ENCODE data around the gene ARF5.

ARF5 gene

DNA sequence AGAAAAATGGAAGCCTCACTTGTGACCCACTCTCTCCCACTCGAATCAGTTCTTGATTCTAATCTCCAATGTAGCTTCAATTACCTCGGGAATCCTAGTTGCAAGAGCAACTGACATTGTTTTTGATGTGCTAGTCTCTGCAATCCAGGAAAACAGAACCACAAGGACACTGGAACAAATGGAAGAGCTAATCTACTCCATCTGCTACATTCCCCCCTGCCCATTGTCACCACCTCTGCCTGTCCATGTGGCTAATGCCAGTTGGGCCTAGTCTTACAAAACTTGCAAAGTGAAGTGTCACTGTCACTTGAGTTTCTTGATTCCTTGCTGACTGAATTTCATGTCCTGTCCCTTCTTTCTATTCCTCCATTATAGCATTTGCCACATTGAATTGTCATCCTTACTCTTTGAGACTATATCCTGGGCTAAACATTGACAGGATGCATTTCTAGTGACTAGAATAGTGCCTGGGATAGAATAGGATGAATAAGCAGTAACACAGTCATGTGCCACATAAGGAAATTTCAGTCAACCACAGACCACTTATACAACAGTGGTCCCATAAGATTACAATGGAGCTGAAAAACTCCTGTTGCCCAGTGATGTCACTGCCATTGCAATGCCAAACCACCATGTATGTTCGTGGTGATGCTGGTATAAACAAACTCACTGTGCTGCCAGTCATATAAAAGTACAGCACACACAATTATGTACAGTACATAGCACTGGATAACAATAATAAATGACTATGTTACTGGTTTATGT is 16.3 kb upstream of the ARF5 start:
- no peaks in the 10 kb centered on the region for H3F3A ChIP-seq (ENCODE audit: insufficient read depth)
- no peak overlapping the region for H3K4me3 ChIP-seq (ENCODE audit: insufficient read depth, low read length, poor library complexity, severe bottlenecking)
- no peaks in the 10 kb centered on the region for H3K9me3 ChIP-seq (ENCODE audit: insufficient read depth, low read length)
- no peak for TF ChIP-seq EZH2phosphoT487 (conservative IDR thresholded peaks at IDR 0.05; ENCODE audit: low read length)
- TF ChIP-seq, protein P1, sequence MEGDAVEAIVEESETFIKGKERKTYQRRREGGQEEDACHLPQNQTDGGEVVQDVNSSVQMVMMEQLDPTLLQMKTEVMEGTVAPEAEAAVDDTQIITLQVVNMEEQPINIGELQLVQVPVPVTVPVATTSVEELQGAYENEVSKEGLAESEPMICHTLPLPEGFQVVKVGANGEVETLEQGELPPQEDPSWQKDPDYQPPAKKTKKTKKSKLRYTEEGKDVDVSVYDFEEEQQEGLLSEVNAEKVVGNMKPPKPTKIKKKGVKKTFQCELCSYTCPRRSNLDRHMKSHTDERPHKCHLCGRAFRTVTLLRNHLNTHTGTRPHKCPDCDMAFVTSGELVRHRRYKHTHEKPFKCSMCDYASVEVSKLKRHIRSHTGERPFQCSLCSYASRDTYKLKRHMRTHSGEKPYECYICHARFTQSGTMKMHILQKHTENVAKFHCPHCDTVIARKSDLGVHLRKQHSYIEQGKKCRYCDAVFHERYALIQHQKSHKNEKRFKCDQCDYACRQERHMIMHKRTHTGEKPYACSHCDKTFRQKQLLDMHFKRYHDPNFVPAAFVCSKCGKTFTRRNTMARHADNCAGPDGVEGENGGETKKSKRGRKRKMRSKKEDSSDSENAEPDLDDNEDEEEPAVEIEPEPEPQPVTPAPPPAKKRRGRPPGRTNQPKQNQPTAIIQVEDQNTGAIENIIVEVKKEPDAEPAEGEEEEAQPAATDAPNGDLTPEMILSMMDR (IDR thresholded peaks at IDR 0.05; ENCODE audit: insufficient read depth, low read length, poor library complexity, severe bottlenecking), result no peak
- H3K9ac ChIP-seq (ENCODE audit: low read length), result no peak overlapping the region
- no peaks in the 10 kb centered on the region for H3K79me2 ChIP-seq (ENCODE audit: insufficient read depth, low read length)
- no peak overlapping the region for H3K4me2 ChIP-seq (ENCODE audit: low read depth, low read length, poor library complexity, severe bottlenecking)
- no peaks in the 10 kb centered on the region for H3K9me2 ChIP-seq (replicated peaks; ENCODE audit: insufficient read depth, low read length)
- H3K27me3 ChIP-seq (ENCODE audit: low read length), result no peaks in the 10 kb centered on the region
- no peaks in the 10 kb centered on the region for H4K20me1 ChIP-seq (ENCODE audit: low read depth, low read length)
- H2AFZ ChIP-seq (ENCODE audit: low read depth, low read length, severe bottlenecking), result no peak overlapping the region
- no peak overlapping the region for H3K27ac ChIP-seq (ENCODE audit: low read depth, low read length)
- no peaks in the 10 kb centered on the region for H3K36me3 ChIP-seq (ENCODE audit: low read length)

DNA sequence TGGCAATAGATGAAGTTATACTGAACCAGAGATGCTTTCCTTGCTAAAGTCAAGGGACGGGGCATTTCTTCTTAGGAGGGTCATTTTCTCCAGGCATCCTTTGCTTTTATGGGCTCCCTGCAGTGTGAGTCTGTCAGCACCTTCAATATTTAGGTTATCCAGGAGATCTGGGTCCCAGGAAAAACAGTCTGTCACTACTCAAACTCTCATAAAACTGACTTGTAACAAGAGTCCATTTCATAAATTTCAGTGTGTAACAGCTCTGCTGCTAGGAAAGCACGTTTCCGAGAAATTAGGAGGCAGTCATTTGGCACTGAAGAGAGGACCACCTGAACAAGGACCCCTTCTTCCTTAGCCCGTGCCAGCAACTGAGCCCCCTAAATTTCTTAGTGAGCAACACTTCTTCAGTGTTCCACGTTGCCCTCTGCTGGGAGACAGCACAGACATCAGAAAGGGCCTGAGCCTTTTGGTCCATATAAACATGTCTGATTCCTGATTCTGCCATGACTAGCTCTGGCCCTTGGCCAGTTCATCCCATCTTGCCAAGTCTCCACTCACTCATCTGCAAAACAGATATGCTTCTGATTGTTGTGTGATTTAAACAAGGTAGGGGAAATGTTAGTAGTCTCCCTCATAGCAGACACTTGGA is 10.1 kb upstream of the ARF5 start:
- Histone ChIP-seq H3K9ac (ENCODE audit: low read length) (no peak overlapping the region), H3K9me3 (ENCODE audit: insufficient read depth, low read length) (no peaks in the 10 kb centered on the region), H3K4me3 (ENCODE audit: insufficient read depth, low read length, poor library complexity, severe bottlenecking) (no peak overlapping the region), H3K27ac (ENCODE audit: low read depth, low read length) (no peak overlapping the region), H3K36me3 (ENCODE audit: low read length) (no peaks in the 10 kb centered on the region), H3K9me2 (replicated peaks; ENCODE audit: insufficient read depth, low read length) (no peaks in the 10 kb centered on the region), H3K79me2 (ENCODE audit: insufficient read depth, low read length) (no peaks in the 10 kb centered on the region; the same call in 1 of the 2 replicates), H2AFZ (ENCODE audit: low read depth, low read length, severe bottlenecking) (no peak overlapping the region), H3F3A (ENCODE audit: insufficient read depth) (no peaks in the 10 kb centered on the region), H3K27me3 (ENCODE audit: low read length) (no peaks in the 10 kb centered on the region), H3K4me2 (ENCODE audit: low read depth, low read length, poor library complexity, severe bottlenecking) (no peak overlapping the region), H4K20me1 (ENCODE audit: low read depth, low read length) (no peaks in the 10 kb centered on the region)
- TF ChIP-seq, protein P1 (IDR thresholded peaks at IDR 0.05; ENCODE audit: insufficient read depth, low read length, poor library complexity, severe bottlenecking), result no peak
- no peak for TF ChIP-seq EZH2phosphoT487 (conservative IDR thresholded peaks at IDR 0.05; ENCODE audit: low read length)

DNA sequence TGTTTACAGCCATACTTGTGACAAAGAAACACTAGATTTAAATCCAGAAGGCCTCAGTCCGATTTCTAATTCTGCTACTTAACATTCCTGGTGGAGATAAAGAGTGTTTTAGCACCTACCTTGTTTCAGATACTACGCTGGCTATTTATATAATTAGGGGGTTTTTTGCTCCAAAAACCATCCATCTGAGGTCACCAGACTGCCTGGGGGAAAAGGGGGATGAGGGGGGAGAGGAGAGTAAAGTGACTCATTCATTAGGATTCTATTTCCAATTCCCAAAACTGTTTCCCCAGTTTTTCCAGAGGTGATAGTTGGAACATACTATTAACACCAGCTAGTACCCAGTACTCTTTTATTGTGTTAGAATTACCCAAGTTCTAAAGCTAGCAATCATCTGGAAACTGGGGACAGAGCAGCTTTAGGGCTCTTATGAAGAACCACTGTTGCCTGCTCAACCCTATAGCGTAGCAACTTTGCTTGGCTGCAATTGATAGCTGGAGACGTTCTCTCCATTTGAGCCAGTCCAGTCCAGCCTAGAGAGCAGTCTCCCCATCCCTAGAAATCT is 9.4 kb upstream of the ARF5 start:
- Histone ChIP-seq H3K4me2 (ENCODE audit: low read depth, low read length, poor library complexity, severe bottlenecking) (no peak overlapping the region), H2AFZ (ENCODE audit: low read depth, low read length, severe bottlenecking) (no peak overlapping the region), H3K9ac (ENCODE audit: low read length) (no peak overlapping the region), H3F3A (ENCODE audit: insufficient read depth) (no peaks in the 10 kb centered on the region), H3K27me3 (ENCODE audit: low read length) (no peaks in the 10 kb centered on the region), H3K9me2 (replicated peaks; ENCODE audit: insufficient read depth, low read length) (no peaks in the 10 kb centered on the region), H3K9me3 (ENCODE audit: insufficient read depth, low read length) (no peaks in the 10 kb centered on the region), H3K36me3 (ENCODE audit: low read length) (no peaks in the 10 kb centered on the region), H3K4me3 (ENCODE audit: insufficient read depth, low read length, poor library complexity, severe bottlenecking) (no peak overlapping the region), H4K20me1 (ENCODE audit: low read depth, low read length) (no peaks in the 10 kb centered on the region), H3K79me2 (ENCODE audit: insufficient read depth, low read length) (peaks cover 4% of the 10 kb centered on the region), H3K27ac (ENCODE audit: low read depth, low read length) (no peak overlapping the region)
- TF ChIP-seq, protein P1 (IDR thresholded peaks at IDR 0.05; ENCODE audit: insufficient read depth, low read length, poor library complexity, severe bottlenecking), result no peak
- TF ChIP-seq EZH2phosphoT487 (conservative IDR thresholded peaks at IDR 0.05; ENCODE audit: low read length), result no peak

Measured in SU-DHL-6 (cell line).